GM12878 (cell line): ENCODE data around the gene GPRIN1.

Source experiments
- ATF3 ChIP-seq: IDR thresholded peaks from 2 replicates; pipeline ENCODE4 v1.6.1; 2011; ENCODE audit warnings: low read depth, mild to moderate bottlenecking, low read length, moderate library complexity, borderline replicate concordance; ENCODE audit errors: extremely low read depth
- CBX3 ChIP-seq: fragments of 200-600 bp; sonication (generic); IDR thresholded peaks from 2 replicates; pipeline ENCODE4 v1.6.1; 2016; ENCODE audit warnings: low read depth, borderline replicate concordance
- CREM ChIP-seq: IDR thresholded peaks from 2 replicates; pipeline ENCODE4 v1.6.1; 2014; ENCODE audit warnings: antibody characterized with exemption, low read depth
- HDAC2 ChIP-seq: fragments of 200-600 bp; sonication (generic); IDR thresholded peaks from 2 replicates; pipeline ENCODE4 v1.6.1; 2017
- POLR2AphosphoS5 ChIP-seq: IDR thresholded peaks from 2 replicates; pipeline ENCODE4 v1.6.1; 2011; ENCODE audit warnings: mild to moderate bottlenecking, low read length, inconsistent platforms
- PRDM15 ChIP-seq: fragments of 450-650 bp; formaldehyde crosslinking; IDR thresholded peaks from 2 replicates; pipeline ENCODE4 v1.4.0; 2020; ENCODE audit warnings: mild to moderate bottlenecking, moderate library complexity

- TF ChIP-seq ATF3 (no peak), CREM (no peak), HDAC2 (no peak), POLR2AphosphoS5 (no peak), PRDM15 (no peak), CBX3 (no peak)
These were observed 46.6 kb upstream of the GPRIN1 start for GRCh38 chr5:176656467-176656990.
